DMS153 treated with DMSO at 0.1 percent for 48 hours (cell line): ENCODE data around the gene FGD5.

Experiments
- DNase-seq: peaks from one replicate; lab custom pipeline; 2025; ENCODE audit not compliant: unreplicated experiment; lab: John Stamatoyannopoulos, UW

The FGD5 gene

GRCh38 chr3:14923476-14923875 lies 104.7 kb downstream of the FGD5 start:
- no peak for DNase-seq

- DNase-seq, result peak; percentile 0
Measured at GRCh38 chr3:14925729-14926591, 107.2 kb downstream of the FGD5 start.

- DNase-seq, result no peak
Measured at GRCh38 chr3:14926592-14926991, 107.8 kb downstream of the FGD5 start.

GRCh38 chr3:14927308-14927707 lies 108.5 kb downstream of the FGD5 start:
- DNase-seq, result no peak

GRCh38 chr3:14929310-14930074 lies 110.7 kb downstream of the FGD5 start:
- DNase-seq, result no peak

- no peak for DNase-seq
Measured at GRCh38 chr3:14933820-14934425, 115.2 kb downstream of the FGD5 start.

- no peak for DNase-seq
Measured at GRCh38 chr3:14935592-14936345, 117.0 kb downstream of the FGD5 start.

GRCh38 chr3:14938954-14939353 lies 120.2 kb downstream of the FGD5 start:
- DNase-seq, result no peak

- no peak for DNase-seq
Measured at GRCh38 chr3:14941871-14942270, 123.1 kb downstream of the FGD5 start.

GRCh38 chr3:14943042-14943441 lies 124.3 kb downstream of the FGD5 start:
- no peak for DNase-seq

- no peak for DNase-seq
Measured at GRCh38 chr3:14946236-14946635, 127.5 kb downstream of the FGD5 start.

- no peak for DNase-seq
Measured at GRCh38 chr3:14946739-14947099, 128.0 kb downstream of the FGD5 start.

GRCh38 chr3:14947100-14947885 lies 128.5 kb downstream of the FGD5 start, which contains the start of gene NR2C2:
NR2C2 (plus strand) TSS chr3:14947583; CDS start chr3:15003915, 56,332 bp downstream.
- DNase-seq, result peak; percentile 2

- DNase-seq, result peak; percentile 39
Measured at GRCh38 chr3:14947886-14948608, 129.3 kb downstream of the FGD5 start.

GRCh38 chr3:14948609-14949038 lies 129.9 kb downstream of the FGD5 start:
- no peak for DNase-seq

GRCh38 chr3:14949126-14949525 lies 130.4 kb downstream of the FGD5 start:
- no peak for DNase-seq

- no peak for DNase-seq
Measured at GRCh38 chr3:14950274-14950673, 131.5 kb downstream of the FGD5 start.

GRCh38 chr3:14957153-14957552 lies 138.4 kb downstream of the FGD5 start:
- DNase-seq, result no peak

- no peak for DNase-seq
Measured at GRCh38 chr3:14957925-14958324, 139.2 kb downstream of the FGD5 start.
